GM19351 (cell line): Measurements from ENCODE around the gene ZNF865.
"Not testable (repeated sequence)": the region's sequence is repeated elsewhere in the genome, so short reads cannot be mapped to it uniquely, and the experiment has no call there.

ENCODE experiments used
- ATAC-seq: cut with Tn5 transposase; IDR thresholded peaks from one replicate; pipeline ENCODE4 v1.9.1; 2021; ENCODE audit warnings: mild to moderate bottlenecking, moderate library complexity; ENCODE audit not compliant: unreplicated experiment

ZNF865 gene

DNA sequence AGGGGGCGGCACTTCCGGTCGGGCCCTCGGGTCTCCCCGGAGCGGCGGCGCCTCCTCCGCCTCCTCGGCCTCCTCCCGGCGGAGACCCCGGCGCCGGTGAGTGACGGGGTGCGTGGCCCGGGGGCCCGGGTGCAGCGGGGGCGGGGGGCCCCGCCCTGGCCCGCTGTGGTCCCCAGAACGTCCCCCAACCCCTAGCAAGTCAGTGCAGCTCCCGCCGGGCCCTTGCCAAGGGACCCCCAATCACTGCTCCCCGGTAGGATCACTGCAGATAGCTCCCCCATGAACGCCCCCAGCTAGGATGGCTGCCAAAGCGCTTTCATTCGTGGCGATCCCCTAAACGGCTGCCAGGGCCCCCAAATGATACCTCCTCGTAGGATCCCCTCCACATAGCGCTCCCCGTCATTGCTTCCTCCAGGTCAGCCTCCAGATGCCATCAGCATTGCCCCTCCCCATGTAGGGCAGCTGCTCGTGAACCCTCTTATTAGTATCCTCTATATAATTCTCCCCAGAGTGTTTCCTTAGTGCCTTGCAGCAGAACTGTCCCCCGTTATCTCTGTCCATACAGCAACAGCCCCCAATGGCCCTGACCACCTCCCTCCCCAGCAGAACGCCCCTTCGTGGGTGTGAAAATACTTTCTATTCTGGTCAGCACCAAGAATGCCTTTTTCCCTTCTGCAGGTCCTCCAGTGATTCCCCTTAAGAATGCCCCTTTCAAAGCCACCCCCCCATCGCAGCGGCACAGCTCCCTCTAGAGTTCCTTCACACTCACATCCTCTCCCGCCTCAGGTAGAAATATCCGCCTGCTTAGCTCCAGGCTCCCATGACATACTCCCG, at the start of gene ZNF865:
ZNF865 (plus strand) TSS at position 11 of the 834 bp plus-strand sequence. CDS start 7,972 bp downstream, outside the sequence.
- no peak for ATAC-seq

DNA sequence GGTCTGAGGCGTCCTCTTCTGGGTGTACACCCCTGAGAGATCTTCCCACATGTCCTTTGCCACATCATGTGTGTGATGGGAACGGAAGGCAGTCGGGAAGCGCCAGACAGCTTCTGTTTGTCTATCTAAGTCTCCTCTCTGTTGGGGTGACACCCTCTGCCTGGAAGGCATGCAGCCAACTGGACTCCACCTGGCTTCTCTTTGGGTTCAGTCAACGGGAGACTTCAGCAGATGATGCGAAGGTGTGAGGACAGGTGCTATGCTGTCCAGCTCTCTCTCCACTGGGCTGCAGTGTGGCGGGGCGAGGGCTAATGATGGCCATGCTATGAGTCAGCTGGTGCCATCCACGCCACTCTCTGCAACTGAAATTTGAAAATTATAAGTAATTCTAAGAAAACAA, 45.8 kb upstream of the ZNF865 start:
- no peak for ATAC-seq

DNA sequence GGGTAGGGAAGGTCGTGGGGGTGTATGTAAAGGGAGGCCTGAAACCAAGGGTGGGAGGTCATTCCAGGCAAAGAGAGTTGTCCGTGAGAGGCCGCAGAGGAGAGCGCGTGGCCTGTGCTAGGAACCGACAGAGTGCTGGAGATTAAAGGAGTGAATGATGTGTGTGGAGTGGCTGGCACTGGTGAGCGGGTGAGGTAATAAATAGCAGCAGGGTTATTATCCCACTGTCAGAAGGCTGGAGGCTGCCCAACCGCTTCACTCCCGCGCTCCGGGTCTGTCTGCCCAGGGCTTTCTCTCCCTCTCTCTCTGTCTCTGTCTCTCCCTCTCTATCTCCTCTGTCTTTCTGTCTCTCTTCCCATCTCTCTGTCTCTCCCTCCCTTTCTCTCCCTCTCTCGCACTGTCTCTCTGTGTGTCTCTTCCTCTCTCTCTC, 42.2 kb upstream of the ZNF865 start:
- ATAC-seq: no peak

DNA sequence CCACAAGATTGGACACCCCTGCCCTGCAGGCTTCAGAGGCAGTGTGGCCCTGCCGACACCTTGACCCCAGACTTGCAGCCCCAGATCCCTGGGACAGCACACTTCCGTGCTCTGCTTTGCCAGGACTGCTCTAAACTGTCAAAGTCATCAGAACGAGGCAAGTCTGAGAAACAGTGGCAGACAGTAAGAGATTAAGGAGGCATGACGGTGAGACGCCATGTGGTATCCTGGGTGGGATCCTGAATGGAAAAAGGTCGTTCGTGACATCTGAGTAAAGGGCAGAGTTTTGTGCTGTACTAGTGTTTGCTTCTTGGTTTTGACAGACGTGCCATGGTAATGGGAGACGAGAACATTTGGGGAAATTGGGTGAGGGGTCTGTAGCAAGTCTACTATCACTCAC, 38.6 kb upstream of the ZNF865 start:
- no peak for ATAC-seq

DNA sequence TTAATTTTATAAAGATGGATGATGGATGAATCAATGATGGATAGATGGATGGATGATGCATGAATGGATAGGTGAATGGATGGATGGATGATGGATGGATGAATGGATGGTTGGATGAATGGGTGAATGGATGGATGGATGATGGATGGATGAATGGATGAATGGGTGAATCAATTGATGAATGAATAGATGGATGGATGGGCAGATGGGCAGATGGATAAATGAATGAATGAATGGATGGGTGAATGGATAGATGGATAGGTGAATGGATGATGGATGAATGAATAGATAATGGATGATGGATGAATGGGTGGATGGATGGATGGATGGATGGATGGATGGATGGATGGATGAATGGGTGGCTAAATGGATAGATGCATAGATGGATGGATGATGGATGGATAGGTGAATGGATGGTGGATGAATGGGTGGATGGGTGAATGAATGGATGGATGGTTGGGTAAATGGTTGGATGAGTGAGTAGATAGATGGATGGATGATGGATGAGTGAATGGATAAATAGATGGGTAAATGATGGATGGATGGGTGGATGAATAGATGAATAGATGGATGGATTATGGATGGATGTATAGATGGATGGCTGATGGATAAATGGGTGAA, 37.6 kb upstream of the ZNF865 start:
- no peak for ATAC-seq

DNA sequence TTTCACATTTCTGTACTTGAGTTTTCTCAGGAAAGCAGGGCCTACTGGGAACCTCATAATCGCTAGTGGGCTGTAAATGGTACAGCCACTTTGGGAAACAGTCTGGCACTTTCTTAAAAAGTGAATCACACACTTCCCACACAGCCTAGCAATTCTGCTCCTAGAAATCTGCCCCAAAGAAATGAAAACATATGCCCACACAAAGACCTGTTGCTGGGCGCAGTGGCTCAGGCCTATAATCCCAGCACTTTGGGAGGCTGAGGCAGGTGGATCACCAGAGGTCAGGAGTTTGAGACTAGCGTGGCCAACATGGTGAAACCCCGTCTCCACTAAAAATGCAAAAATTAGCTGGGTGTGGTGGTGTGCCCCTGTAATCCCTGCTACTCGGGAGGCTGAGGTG, 36.0 kb upstream of the ZNF865 start:
- ATAC-seq: not testable (repeated sequence)

DNA sequence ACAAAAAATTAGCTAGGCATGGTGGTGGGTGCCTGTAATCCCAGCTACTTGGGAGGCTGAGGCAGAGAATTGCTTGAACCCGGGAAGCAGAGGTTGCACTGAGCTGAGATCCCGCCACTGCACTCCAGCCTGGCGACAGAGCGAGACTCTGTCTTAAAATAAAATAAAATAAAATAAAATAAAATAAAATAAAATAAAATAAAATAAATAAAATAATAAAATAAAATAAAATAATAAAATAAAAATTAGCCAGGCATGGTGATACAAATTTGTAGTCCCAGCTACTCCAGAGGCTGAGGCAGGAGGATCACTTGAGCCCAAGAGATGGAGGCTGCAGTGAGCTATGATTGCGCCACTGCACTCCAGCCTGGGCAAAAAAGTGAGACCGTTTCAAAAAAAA, 31.5 kb upstream of the ZNF865 start:
- ATAC-seq: not testable (repeated sequence)

DNA sequence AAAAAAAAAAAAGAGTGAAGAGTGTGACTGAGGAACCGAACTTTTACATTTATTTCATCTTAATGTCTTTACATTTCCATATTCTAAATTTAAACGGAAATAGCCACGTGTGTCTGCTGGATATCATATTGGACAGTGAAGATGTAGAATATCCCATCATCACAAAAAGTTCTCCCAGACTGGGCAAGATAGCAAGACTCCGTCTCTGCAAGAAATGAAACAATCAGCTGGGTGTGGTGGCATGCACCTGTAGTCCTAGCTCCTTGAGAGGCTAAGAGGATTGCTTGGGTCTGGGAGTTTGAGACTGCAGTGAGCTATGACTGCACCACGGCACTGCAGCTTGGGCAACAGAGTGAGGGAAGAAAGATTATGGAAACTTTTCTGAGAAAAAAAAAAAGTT, 28.7 kb upstream of the ZNF865 start:
- ATAC-seq: no peak

DNA sequence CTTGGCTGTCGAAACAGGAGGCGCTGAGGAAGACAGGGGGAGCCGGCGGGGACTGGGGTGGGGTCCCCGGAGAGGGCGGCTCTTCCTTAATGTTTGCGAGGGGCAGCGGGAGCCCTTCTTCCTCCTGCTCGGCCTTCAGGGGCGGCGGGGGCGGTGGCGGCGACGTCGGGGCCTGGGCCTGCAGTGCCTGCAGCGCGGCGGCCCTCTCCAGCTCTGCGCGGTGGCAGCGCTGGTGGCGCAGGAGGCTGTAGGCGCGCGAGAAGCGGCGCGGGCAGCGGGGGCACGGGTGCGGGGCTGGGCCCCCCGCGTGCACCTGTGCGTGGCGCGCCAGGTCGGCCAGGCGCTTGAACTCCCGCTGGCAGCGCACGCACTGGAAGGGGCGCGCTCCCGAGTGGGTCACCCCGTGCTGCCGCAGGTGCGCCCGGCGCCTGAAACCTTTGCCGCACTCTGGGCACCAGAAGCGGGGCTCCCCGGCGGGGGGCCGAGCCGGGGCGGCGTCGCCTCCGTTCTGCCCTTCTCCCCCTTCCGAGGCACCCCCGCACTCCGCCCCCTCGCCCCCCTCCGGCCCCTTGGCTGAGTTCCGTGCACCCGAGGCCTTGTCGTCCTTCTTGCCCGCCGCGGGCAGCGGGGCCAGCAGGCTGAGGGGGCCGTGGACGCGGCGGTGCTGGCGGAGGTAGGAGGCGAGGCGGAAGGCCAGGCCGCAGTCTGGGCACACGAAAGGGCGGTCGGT, 27.3 kb upstream of the ZNF865 start:
- ATAC-seq: no peak

DNA sequence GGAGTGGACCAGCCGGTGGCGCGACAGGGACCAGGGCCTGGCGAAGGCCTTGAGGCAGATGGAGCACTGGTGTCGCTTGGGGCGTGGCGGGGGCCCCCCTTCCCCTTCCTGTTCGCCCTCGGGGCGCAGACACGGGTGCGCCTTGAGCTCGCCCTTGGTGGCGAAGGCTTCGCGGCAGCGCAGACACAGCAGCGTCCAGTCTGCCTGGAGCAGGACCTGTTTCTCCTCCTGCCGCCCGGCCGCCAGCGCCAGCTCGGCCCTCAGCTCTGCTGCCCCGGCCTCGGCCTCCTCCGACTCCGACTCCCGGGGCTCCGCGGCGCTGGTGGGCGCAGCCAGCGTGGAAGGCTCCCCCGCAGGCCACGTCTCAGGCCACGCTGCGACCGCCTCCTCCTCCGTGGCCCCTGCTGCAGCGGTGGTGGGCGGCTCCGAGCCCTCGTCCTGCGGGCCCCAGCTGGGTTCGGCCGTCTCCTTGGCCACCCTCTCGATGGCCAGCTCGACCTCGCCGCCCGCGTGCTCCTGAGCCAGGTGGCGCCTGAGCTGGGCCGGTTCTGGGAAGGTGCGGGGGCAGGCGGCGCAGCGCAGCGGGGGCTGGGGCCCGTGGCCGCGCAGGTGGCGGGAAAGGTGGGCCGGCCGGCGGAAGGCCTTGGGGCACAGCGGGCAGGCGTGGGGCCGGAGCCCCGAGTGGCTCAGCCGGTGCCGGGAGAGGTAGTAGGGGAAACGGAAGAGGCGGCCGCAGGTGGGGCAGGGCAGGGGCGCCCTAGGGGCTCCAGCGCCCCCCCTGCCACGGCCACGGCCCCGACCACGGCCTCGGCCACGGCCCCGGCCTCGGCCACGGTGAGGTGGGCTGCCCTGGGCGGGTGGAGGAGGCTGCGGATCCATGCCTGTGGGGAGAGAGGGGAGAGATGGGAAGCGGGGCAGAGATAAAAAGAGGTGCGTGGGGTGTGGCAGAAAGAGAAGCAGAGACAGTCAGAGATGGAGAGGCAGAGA, 26.4 kb upstream of the ZNF865 start:
- no peak for ATAC-seq

DNA sequence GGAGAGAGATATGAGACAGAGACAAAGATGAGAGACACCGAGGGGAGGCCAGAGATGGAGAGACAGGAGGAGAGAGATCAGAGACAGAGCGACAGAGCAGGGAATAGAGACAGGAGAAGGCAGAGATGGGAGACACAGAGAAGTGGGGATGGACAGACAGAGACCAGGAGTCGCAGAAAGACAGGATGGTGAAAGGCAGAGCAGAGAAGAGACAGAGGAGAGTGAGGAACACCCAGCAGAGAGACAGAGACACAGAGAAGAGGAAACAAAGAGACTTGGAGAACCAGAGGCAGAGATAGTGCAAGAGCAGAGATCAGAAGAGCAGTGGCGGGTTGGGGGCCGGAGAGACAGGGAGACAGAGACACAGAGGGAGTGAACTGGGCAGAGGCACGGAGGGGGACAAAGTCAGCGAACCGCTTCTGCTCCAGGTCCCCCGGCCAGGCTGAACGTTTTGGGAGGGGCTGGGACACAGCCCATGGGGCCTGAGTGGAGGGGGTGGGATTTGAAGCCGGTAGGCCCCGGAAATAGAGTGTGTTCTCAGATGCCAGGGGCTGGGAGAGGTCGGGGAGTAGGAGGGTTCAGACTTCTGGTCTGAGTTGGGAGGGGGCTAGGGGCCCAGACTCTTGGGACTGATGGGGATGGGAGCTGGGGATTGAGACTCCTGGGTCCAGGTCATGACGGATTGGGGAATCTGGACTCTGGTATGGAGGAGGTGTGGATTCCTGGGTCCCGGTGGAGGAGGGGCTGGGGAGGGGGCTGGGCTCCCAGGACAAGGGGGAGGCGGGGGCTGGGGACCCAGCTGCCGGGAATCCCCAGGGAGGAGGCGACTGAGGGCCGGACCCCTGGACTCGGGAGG, 25.5 kb upstream of the ZNF865 start:
- ATAC-seq: no peak

DNA sequence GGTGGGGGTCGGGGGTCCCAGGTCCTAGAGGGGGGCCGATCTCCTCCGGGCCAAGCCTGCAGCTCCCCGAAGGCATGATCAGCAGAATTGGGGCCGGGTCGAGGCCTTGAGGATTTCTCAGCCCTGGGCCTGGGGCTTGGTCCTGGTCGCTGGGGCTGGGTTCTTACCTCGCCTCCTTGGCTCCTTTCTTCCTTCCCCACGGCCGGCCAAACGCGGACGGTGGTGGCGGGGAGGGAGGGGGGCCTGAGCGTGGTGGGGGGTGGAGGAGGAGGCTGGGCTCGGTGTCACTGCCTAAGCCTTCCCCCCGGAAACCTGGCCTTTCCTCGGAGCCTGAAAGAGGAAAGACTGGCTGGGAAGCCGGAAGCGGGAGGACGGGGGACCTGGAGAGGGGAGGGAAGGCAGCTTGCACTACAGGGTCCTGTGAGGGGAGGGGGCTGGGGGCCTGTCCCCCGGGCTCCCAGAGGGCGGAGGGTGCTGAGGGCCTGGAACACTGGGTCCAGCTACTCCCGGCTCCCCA, 24.8 kb upstream of the ZNF865 start, which contains the start of gene ZNF579:
ZNF579 (minus strand) TSS at position 221 of the 517 bp plus-strand sequence. CDS start 1,209 bp downstream, outside the sequence.
- no peak for ATAC-seq

DNA sequence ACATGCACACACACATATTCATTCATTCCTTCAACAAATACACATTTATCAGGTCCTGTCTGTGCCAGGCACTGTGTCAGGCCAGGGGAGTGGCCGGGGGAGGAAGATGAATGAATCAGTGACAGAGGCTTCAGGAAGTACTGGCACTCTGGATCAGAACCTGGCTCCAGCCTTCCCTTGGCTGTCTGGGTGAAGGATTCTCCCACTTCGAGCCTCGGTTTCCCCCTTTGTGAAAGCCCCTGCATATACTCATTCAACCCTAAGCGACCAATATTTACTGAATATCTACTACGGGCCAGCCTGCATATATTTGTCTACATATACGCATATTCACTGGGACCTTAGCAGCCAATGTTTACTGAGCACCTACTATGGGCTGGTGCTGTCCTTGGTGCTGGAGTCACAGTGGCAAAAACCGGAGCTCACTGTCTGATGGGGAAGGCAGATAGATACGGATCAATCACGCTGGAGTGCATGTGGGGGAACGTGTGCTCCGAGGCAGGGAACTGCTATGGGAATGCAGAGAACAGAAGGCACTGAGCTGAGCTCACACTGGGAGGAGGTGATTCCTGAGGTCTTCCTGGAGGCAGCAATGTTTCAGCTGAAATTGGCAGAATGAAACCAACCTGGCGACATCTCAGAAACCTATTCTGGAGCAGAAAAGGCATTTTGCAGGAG, 24.2 kb upstream of the ZNF865 start:
- ATAC-seq: no peak

DNA sequence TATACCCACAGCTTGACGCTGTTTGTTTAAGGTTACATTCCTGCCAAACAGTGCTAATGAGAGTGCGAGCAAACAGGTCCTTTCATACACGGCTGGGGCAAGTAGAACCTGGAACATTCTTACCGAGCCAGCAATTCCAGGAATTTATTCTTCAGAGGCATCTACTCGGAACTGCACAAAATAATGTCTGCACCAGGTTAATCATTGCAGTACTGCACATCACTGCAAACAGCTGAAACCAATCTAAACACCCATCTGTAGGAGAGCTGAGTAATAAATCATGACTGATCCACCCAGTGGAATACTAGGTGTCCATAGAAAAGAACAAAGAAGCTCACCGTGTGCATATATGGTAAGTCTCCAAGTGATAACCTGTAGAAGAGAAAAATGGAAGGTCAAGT, 23.6 kb upstream of the ZNF865 start:
- ATAC-seq: no peak

DNA sequence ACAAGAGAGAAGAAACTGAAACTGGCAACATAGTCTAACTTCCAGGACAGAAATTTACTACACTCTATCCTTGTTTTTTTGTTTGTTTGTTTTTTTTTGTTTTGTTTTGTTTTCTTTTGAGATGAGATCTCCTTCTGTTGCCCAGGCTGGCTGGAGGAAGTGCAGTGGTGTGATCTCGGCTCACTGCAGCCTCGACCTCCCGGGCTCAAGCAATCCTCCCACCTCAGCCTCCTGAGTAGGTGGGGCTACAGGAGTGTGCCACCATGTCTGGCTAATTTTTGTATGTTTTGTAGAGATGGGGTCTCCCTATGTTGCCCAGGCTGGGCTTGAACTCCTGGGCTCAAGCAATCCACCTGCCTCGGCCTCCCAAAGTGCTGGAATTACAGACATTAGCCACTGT, 23.2 kb upstream of the ZNF865 start:
- ATAC-seq: not testable (repeated sequence)

DNA sequence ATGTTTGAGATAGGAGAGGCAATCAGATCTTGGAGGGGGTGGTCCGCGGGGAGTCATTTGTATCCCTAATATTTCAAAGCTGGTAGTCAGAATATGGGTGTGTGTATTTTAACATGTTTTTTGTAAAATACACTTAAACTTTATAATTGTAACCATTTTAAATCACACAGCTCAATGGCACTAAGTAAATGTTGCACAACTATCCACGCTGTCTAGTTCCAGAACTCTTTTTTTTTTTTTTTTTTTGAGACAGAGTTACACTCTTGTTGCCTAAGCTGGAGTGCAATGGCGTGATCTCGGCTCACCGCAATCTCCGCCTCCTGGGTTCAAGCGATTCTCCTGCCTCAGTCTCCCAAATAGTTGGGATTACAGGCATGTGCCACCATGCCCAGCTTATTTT, 21.6 kb upstream of the ZNF865 start:
- ATAC-seq: not testable (repeated sequence)

DNA sequence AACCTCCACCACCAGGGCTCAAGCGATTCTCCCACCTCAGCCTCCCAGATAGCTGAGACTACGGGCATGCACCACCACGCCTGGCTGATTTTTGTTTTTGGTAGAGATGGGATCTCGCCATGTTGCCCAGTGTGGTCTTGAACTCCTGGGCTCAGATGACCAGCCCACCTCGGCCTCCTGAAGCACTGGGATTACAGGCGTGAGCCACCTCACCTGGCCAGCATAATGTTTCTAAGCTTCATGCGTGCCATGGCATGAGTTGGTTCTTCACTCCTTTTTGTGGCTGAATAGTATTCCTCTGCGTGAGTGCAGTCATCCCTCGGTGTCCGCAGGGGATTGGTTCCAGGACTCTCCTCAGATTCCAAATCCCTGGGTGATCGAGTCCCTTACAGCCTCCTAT, 20.6 kb upstream of the ZNF865 start:
- ATAC-seq: no peak

DNA sequence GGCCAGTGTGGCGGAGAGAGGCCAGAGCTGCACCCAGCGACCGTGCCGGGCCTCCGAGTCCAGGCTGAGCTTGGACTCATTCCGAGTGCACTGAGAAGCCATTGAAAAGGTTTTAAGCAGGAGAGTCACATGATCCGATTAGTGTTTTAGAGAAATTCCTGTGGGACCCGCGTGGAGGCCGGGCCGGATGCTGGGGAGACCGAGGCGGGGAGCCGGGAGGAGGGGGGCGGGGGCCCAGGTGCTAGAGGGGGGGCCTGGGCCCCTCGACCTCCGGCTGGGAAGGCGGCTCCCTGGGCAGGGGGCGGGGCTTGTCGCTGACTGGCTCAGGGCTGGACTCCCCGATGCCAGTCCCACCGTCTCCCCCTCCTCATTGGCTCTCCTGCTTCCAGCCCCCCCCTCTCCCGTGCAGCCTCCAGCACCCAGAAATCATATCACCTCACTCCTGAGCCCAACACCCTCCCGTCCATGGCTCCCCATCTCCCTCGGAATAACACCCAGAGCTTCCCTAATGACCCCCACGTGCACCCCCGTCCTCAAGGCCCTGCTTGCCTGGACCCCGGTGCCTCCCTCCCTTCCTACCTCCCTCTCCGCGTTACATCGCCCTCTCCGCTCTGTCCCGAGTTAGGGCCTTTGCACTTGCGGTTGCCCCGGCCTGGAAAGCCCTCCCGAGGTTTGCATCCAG, 19.6 kb upstream of the ZNF865 start:
- no peak for ATAC-seq
